Activated T-helper 1 cell treated with Interleukin-2 at 50 U/mL for 16 hours (primary cell): ENCODE results near the gene RGCC.

Experiments used
- DNase-seq: peaks from one replicate; pipeline ENCODE4 v3.0.0-alpha.2; 2020; ENCODE audit warnings: low read depth

Gene RGCC

GRCh38 chr13:41515491-41516139 is 58.3 kb downstream of the RGCC start:
- DNase-seq, result no peak

- DNase-seq, result no peak
These were observed 58.8 kb downstream of the RGCC start for GRCh38 chr13:41516166-41516565.

GRCh38 chr13:41516760-41517159 is 59.4 kb downstream of the RGCC start:
- DNase-seq, result no peak

GRCh38 chr13:41520016-41520659 is 62.8 kb downstream of the RGCC start:
- DNase-seq, result no peak
